HG03025 (cell line): Measurements from ENCODE around the gene PGM5.

Source experiments
- ATAC-seq: cut with Tn5 transposase; IDR thresholded peaks from one replicate; pipeline ENCODE4 v1.9.1; 2021; ENCODE audit warnings: mild to moderate bottlenecking, moderate library complexity; ENCODE audit not compliant: unreplicated experiment, low FRiP score

PGM5 gene

DNA sequence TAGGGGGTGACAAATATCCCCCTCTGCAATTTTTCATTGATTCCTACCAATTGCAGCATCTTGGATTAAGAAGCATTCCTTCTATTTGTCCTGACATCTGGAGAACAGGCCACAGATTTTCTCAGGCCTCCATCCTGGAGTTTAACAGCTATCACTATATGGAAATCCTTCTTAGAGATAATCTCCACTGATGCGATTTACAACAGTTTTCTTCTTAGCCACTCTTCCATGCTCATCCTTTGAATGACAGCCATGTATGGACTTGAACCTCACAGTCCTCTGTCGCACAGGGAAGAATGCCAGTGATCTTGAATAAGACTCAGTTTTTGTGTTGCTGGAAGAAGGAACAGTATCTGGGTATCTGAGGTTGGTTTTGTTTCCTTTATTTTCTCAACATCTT is 73.2 kb downstream of the PGM5 start:
- ATAC-seq = no peak

DNA sequence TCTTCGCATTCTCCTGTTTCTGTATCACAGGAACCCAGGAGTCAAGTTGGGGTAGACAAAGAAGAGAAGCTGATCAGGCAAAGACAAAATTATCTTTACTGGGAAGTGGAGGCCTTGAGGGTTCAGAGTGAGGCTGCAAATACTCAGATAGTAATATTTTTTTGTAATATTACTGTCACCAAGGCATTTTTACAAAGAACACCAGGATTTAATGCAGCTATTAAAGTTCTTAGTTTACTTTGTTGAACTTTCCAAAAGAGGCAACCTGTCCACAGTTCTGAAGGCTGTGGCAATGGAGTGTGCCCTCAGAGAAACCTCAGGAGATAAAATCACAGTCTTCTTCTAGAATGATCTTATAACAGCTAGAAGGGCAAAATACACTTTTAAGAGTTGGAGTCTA is 74.9 kb downstream of the PGM5 start:
- ATAC-seq = no peak

DNA sequence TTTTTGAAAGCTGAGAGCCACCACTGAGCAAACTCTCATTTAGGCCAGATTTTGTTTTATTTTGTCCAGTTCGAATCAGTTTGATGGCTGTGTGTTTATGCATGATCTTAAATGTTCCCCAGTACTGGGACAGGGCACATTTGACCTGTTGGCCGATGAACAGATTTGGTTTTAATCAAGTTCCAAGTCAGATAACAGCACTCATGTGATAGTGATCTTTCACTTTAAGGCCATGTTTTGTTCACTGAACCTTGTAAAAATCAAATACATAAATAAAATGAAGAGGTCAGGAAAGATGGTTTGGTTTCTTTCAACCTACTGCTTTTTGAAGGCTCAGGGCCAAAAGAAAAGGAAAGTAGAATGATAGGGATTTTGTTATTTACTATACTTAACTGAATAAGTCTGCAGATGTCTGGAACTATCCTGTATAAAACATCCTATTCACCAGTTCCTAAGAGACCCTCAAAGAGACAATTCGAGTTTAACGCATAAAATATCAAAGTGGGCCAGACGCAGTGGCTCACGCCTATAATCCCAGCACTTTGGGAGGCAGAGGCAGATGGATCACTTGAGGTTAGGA is 77.2 kb downstream of the PGM5 start:
- no peak for ATAC-seq

DNA sequence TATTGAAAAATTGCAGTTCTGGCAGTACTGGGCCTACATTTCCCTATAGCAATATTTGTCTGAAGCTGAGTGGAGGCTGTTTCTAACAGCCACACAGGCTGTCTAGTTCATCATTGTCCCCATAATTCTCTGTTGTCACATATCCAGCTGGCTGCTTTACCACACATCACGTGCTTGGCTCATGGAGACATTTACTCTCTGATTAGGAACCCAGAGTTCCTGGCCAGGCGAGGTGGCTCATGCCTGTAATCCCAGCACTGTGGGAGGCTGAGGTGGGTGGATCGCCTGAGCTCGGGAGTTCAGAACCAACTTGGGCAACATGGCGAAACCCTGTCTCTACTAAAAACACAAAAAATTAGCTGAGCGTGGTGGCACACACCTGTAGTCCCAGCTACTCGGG is 81.4 kb downstream of the PGM5 start:
- ATAC-seq = no peak

DNA sequence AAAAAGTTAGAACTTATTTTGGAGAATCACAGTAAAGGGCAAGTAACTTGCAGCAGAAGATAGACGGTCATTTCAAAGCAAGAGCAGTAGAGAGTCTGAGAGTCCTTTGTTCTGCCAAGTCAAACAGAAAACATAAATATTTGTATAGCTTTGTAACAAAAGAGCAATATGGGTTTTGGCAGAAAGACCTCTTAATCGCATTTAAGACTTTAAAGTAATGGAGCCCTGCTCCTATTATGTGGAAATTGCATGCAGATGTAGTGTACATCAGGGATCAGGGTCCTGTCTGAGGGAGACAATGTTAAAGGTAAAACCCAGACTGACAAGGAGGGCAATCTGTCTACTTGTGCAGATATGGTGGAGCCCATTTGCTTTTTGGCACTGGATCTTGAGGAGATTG is 87.2 kb downstream of the PGM5 start:
- ATAC-seq = no peak

DNA sequence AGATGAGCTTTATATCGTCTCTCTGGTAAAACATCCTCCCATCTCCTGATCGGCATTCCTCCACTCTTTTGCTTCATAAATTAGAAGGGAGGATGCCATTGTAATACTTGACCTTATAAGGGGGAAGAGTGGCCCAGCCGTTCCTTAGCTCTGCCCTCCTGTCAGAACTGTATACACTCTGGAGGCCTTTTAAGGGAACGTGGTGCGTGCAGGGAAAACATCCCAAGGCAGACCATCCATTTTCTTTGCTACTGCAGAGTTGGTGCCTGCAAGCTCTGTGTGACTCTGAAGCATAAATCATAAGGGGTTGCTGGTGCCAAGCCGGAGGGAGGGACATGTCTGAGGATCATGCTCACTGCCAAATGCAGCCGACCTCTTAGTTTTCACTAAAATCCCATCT is 90.4 kb downstream of the PGM5 start:
- no peak for ATAC-seq

DNA sequence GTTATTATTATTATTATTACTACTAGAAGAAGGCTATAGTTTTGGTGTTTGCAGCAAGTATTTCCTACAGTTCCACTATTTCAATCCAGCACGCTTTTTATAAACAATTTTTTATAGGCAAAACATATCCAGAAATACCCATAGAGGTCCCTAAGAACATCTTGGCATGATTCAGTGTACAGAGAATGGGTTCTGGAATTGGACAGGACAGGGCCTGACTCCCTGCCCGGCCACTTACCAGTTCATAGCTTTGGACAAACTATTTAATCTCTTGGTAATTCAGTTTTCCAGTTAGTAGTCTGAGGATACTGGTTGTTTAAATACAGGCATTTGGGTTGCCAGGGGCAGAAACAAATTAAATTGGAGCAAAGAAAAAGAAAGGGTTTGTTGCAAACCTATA is 91.2 kb downstream of the PGM5 start:
- no peak for ATAC-seq

DNA sequence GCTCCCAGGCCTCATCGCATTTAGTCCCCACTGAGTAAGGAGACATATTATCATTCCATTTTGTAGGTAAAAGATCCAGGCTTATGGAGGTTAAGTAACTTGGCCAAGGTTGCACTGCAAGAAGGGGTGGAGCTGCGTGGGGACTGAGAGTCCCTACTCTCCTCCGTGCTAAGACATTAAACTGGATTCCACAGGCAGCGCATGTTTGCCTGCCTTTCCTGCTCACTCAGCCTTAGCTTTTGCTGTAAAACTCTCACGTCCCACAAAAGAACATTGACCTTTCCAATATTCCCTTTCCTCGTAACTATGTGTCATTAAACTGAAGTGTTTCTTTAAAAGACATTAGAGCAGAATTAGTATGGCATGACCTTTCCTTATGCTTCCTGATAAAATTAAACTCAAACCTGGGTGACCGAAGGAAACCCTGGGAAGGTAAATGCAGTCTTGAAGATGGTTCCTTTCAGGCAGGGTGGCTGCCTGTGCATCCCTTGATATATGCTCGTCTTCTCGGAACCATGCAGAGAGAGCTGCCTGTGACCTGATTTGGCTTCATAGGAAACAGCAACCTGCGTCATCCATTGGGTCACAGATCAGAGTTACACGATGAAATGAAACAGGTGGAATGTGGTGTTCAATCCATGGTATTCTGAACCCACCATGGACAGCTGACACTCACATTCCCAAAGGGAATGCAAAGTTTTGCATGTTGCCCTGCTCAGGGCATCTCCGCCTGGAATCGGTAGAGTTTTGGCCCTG is 98.3 kb downstream of the PGM5 start:
- ATAC-seq = no peak

DNA sequence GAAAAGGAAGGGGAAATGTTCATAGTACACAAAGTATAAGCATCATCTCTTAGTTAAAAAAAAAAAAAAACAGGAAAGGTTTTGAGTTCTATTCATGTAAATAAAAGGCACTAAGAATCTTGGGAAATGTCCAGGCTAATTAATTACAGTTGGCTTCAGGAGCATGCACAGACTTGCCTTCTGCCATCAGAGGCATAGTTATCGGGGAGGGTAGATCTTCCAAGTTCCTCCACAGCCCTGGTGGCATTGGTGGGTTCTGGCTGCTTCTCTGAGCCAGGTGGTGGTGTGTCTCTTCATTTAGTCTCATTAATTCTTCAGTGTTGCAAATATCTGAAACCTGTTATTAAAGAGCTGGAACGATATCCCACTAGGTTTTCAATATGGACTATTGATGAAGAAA is 99.0 kb downstream of the PGM5 start:
- ATAC-seq = no peak

DNA sequence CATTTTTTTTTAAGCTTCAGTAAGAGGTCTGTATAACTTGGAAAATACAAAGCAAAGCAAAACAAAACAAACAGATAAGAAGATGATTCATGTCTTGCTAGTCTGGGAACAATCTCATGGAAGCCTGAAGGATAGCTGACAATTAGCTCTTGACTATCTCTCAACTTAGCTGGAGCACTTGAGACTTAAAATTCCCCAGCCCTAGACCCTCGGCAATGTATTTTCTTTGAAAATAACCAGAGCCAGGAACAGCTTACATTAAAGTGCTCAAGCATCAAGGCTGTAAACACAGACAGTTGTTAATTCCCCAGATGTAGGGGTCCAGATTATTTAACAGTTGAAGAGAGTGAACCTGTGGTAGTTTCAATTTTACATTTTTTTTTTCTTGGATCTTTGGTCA is 101.4 kb downstream of the PGM5 start:
- ATAC-seq = no peak

DNA sequence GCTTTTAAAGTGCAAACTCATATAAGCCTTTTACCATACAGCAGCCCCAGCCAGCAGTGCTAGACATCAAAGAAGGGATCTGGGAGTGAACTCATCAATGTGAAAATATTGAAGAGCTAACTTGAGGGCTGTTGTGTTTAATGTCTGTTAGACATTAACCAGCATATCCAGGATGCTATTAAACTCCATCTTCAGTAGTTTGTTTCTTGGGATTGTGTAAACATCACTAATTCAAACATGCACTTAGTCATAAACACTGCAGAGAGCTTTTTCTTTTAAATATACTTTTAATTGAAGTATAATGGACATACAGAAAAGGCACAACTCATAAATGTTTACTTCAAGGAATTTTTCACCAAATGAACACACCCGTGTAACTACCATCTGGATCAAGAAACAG is 102.5 kb downstream of the PGM5 start:
- no peak for ATAC-seq

DNA sequence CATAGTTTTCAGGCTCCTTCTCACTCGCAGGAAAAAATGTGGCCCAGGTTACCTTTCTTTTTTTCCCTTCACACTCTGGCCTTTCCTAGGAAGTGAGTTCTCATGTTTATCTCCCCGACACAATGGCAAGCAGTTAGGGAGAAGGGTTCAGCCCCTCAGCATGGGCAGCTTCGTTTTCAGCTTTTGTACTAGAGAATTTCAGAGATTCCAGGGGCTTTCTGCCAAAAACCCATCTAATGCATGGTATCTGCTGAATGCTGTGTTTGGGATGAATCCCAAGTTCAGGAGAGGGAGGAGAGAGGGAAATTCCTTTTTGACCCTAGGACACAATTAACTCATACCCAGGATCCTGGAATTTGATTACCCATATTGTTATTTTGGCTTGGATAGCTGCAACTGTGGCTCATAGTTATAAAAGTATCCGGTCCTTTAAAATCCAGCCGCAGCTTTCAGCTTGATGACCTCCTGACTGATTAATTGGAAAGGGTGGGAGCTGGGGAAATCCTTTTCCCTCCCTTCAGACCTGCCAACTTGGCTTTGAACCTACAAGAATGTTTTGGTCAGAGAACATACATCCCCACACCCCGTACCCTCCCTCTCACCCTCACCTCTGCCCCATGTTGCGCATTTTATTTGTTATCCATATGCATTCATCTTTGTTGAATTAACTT is 105.8 kb downstream of the PGM5 start:
- no peak for ATAC-seq

DNA sequence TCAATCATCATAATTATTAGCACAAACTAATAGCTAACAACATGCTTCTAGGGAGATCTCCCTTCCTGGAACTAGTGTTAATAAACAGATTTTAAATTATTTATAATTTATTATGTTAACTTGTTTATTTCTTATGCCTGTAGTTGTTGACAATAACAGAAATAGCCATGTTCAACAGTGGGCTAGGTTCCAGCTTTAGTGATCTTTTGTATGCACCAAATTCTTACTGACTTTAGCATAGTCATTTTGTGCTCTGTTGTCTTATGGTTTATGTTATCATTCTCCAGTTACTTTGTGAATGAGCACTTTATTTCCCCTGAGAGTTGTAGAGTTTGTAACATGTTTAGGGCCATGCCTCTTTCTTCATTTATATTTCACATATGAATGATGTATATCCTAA is 113.7 kb downstream of the PGM5 start:
- ATAC-seq = no peak

DNA sequence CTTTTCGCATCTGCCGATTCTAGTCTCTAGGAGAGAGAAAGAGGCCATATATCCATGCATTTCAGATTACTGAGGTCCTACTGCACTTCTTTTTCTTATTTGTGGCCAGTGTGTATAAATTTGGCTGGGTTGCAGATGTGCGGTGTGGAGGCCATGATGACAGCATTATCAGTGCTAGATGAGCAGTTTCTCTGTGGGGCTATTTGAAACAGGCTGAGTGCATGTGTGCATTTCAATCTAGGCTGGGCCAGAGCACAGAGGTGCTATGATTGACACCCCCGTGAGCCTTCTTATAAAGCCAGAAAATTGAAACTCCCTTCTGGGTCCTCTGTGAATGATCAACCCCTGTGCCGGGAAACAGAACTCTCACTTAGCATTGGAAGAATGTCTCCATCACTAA is 114.2 kb downstream of the PGM5 start:
- no peak for ATAC-seq

DNA sequence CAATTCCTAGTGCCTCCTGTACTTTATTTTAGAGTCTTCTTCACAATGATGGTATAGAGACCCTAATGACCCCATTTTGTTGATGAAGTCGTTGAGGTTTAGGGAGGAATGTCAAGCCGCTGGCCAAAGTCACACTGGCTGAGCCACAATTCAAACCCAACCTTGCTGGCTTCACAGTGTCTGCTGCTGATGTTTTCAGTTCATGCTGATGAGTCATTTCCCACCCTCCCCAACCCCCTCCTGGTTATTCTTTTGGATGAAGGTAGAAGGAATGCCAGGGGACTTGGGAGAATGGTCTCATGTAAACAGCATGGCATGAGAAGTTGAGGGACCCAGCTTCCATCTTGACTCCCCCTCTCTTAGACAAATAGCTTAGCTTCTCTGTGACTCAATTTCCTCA is 115.7 kb downstream of the PGM5 start:
- no peak for ATAC-seq

DNA sequence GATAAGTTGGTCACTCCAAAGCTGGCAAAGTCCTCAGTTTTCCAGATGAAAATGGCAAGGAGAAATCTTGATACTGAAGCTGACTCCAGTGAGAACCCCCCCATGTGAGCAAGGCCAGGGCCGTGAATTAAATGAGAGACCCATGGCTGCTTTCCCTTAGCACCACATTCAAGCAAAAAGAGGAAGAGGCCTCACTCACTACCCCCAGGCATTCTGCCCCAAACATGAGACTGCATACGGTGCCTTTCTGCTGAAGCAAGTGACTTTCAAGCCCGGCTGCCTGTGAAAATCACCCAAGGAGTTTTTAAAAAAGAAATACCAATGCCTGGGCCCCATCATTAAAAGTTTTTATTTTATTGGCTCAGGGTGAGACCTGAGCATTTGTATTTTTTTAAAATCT is 117.4 kb downstream of the PGM5 start:
- ATAC-seq = no peak

DNA sequence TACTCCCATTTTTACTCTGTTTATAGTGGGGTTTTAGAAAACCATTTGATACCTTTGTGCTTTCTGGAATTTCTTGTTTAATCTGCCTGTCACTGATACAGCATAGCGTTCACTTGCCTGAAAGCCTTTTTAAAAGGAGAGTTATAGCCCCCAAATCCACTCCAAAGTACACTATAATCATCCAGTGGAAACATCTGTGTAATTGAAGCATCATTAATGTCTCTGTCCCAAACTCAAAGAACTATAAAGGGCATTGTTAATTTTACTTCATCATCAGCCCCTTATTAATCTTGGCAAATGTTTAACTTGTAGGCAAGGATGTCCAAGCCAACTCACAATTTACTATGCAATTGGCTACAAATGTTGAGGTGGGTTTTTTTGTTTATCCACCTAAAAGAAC is 120.0 kb downstream of the PGM5 start:
- no peak for ATAC-seq

DNA sequence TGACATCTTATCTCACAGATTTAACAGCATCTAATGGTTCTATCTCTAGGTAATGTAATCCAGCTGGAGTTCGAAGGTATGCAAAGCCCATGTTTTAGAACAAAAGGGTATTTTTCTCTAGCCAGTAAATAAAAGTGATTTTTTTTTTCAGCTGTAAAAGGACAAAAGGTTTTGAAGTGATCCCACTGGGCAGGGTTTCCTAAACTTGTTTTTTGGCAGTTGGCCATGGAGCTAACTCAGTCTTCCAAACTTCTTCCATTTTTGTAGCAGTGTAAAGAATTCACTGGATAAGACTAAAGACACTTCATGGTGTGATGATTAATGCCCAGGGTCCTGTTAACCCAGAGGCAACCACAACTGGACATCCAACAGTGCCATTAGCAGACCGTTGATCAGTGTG is 120.4 kb downstream of the PGM5 start:
- ATAC-seq = no peak

DNA sequence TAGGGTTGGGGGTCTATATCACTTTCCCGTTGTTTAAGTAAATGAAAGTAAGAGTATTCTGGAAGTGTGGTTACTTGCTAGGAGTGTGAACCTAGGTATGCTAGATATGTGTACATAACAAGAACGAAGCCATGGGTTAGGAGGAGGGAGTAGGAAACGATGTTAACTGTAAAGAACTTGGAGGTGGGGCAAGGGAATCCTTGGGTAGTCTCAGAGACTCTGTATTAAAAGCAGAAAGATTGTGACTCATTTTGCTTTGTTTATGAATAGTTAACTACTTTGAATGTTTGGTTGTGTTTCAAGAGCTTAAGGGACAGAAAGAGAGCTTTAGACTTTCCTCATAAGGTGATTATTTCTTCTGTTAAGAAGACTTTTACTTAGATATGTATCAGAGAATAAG is 124.4 kb downstream of the PGM5 start:
- ATAC-seq = no peak

DNA sequence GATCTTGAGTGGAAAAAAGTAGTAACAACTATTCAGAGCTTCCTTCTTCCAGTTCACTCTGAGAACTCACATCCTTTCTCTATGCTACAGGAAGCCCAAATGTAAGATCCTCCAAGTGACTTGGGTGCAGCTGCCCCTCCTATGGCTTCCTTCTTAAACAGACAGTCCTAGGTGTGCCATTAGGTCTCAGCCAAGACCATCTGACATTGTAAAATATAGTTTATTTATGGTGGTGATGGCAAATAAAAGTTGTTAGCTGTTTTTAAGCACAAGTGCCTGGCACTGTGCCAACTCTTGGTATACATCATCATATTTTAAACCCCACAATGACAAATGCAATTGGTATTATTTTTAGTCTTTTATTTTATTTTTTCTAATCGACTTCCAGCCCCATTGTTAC is 126.1 kb downstream of the PGM5 start:
- no peak for ATAC-seq

DNA sequence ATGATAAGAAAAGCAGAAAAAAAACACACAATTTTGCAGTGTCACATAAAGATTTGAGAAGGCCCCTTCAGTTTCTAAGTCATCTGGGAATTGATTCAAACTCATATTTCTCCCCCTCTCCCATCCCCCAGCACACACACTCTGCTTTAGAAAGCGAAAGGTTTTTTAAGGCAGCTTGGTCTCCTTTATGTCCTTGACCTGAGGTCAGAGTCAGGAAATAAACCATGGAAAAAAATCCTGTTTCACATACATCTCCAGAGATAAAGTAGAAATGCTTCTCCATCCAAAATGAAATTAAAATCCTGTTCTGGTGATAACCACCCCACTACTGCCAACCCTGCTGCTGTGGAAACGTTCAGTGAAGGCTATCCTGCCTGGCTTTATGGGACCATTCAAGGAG is 131.7 kb downstream of the PGM5 start:
- no peak for ATAC-seq

DNA sequence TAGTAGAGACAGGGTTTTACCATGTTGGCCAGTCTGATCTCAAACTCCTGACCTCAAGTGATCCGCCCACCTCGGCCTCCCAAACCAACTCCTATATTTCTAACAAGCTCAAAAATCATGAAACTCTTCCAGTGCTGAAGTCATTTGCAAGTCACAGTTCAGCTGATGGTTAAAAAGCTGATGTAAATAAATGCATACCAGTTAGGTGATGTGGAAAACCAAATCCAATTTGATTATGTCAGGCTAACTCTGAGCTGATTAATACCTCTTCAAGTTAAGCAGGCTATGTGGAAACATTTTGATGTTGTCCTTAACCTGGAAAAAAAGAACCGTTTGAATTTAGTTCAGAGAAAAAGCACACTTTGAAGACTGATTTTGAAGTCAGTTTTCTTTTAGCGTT is 133.2 kb downstream of the PGM5 start:
- no peak for ATAC-seq
